Stimulated activated CD4-positive, alpha-beta T cell treated with anti-CD3 and anti-CD28 coated beads, TNF-alpha, amount 100 ng/mL, for 48 hours (primary cell): Measurements from ENCODE around the gene EIF2B2.

ENCODE experiments used
- DNase-seq, 3 donors: peaks; one replicate each; pipeline ENCODE4 v3.0.0-alpha.2; 2020; ENCODE audit warnings: low read depth in 3 of 3

Gene EIF2B2

DNA sequence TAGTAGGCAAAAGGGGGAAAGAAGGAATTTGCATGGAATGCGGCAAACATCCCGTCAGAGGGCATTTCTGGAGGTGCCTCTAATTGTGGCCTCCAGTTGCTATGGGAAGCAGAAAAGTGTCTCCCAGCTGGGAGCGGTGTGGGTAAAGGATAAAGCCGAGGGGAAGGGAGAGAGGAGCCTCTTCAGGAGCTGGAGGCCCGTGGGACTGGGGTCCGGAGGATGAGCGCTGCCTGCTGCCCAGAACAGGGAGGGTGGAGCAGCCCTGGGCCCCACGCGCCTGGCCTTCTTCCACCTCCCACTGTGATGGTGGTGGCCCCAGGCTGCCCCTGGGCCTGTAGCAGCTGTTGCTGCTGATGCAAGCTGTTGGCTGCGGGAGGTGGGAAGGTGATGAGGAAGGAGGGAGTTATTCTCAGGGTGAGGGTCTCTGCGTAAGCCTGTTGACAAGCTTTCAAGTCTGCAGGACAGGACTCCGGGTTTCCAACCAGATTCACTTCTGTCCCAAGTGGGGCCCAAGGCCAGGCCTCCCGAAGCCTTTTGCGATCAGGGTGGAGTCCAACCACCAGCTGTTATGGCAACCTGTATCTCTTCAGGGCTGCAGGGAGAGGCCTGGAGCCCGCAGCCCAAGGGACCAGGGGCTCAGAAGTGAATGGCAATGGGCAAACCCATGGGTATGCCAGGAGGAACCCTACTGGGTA, 28.2 kb upstream of the EIF2B2 start:
- DNase-seq, result no peak

DNA sequence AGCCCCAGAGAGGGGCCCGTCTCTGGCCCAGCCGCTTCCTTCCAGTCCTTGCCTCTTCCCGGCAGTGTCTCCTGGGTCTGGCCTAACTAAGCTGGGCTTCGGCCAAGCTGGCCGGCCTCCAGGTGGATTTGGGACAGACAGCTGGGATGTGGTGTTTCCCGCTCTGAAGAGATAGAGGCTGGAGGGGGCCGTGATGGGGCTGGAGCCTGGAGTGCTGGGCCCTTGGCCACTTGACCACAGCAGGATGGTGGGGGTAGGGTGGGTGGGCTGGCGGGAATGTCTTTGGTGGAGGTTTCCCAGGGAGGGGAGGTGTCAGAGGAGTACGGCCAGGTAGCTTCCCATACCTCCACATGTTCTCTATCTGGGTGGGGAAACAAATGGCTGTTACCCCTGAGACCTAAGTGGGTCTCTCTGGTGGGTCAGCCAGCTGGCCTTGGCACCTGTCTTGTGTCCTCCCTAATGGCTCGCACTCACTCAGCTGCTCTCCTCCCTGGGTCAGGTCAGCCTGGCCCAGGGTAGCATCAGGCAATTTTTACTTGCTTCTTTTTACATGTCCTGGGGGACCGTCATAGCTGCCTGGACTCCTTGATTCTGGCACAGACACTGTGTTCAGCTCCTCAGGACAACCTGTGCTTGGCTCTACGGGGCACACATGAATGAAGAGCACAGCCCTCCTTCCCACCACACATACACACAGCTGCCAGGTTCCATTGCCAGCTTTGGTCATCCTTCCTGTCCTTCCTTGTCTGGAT, 27.5 kb upstream of the EIF2B2 start:
- no peak for DNase-seq

DNA sequence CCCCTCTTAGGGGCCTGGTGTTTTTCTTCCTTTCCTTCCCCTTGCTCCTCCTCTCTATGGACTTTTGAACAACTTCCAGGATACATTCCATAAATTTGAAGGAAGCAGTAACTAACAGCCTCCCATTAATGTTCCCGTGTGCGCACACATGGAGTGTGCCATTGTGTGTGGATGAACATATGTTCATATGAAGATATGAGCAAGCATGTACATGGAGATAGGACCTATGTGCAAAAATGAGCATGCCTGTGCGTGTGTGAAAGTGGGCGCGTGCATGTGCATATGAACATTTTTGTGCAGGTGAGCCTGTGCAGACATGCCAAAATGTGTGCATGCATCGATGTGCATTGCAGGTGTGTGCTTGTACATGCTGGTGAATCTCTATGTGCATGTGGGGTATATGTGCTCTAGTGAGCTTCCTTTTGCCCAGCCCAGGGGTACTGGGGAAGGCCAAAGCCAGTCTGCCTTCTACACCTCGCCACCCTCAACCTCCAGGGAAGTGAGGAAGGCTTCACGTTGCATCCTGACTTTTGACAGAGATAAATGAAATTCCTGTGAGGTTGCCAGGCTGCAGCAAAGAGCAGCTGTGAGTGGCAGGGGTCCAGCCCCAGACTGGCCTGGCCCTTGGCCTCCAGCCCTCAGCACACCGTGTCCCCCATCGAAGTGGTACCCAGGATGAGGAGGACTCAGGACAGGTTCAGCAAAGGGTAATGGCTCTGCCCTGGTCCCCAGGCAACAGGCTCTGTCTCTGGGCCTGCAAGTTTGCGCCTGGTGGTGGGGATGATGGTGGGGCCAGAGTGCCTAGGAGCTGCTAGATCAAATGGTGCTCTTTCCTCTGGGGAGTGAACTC, 26.2 kb upstream of the EIF2B2 start:
- DNase-seq, result no peak

- no peak for DNase-seq
Measured at GRCh38 chr14:74977164-74977900, 25.4 kb upstream of the EIF2B2 start.

DNA sequence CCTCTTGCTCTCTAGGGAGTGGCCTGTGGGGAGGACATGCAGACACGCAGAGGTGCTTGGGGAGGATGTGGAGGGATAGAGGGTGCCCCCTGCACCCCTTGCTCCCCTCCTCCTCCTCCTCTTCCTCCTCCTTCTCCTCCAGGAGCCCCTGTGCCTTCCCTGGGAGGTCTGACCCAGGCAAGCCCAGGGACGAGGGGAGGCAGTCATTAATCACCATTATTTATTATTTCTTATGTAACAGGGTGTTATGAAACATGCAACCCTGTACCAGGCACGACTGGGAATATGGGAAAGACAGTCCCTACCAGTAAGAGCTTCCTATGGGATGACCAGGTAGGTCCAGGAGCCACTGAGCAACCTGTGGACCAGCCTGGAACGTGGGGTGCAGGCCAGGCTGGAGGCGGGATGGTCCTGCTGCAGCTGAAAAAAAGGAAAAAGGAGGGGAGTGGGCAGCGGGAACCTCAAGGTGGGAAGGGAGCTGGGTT, 24.8 kb upstream of the EIF2B2 start:
- DNase-seq, result no peak

- no peak for DNase-seq
Measured at GRCh38 chr14:74978416-74978947, 24.2 kb upstream of the EIF2B2 start.

- DNase-seq, result no peak
Measured at GRCh38 chr14:74979029-74979428, 23.7 kb upstream of the EIF2B2 start.

DNA sequence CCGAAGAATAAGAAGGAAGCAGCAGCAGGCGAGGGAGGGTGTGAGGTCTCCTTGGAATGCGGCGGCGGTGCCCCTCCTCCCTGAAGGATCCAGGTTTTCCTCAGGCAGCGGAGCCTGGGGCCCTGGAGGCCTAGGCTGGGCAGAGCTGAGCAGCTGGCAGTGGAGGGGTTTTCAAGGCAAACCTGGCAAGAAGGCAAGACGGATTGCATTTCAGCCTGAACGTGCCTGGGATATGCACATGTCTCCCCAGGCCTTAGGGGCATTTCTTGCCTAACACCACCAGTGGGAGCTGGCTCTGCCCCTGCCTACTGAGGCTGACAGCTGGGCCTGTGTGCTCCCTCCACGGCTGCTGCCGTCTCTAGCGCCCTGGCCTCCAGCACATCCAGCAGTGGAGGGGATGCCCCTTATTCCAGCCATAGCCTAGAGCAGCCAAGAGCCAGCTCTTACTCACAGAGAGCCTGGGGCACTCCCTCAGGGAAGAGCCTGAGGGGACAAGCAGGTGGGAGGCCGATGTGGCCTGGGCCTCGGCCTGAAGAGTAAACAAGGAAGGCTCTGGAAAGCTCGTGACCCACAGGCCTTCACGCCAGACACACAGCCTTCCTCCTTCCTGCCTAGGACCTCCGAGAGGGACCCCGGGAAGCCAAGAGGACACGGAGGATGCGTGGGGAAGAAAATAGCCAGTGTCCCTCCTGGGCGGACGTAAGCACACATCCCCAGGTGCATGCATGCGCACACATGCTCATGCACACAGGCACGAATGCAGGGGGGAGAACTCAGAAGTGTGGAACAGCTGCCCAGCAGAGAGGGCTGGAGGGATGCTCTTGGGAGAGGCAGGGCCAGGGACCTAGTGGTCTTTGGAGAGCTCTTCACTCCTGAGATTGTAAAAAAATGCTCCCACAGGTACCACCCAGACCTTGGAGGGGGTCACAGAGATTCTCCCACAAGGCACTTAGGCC, 23.0 kb upstream of the EIF2B2 start:
- no peak for DNase-seq

DNA sequence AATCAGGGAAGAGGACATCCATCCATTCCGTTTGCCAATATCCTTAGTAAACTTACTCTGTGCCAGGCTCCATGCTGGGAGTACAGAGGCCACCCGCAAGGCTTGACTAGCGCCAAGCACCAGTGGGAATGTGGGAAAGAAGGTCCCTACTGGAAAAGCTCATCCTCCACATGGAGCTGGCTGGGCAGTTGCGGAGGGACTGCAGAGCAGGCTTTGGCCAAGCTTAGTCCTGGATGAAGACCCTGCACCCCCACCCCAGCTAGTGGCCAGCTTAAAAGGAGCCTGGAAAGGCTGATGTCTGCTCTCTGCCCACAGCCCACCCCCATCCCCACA, 22.4 kb upstream of the EIF2B2 start:
- no peak for DNase-seq

DNA sequence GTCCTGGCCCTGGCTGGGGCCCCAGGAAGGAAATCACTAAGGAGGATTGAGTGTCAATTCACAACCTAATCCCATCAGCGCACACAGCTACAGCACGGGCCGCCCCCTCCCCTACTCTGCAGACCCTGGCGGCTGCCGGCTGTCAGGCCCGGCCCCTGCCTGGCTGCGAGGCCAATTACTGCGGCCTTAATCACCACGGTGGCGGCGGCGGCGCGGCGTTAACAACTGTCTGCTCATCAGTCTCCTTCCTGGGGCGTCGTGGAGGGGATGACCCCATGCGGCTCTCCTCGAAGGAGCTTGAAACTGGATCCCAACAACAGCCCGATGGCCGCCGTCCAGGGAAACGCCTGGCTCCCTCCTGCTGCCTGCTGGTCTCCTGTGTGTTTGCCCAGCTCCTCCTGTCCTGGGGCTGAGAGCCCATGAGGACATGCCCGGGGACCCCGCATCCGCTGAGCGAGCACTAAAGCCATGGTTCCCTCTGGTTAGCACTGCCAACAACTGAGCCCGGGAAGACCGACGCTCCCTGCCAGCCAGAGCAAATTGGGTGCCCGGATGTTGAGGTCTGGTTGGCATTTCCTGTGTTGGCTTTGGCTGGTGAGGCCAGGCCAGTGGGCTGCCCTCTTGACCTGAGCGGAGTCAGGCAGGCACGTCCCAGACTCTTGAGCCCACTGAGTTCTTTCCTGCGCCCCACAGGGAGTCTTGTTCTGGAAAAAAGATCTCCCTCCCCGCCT, 21.8 kb upstream of the EIF2B2 start:
- no peak for DNase-seq

- DNase-seq, result no peak
Measured at GRCh38 chr14:74981462-74981782, 21.3 kb upstream of the EIF2B2 start.

- no peak for DNase-seq
Measured at GRCh38 chr14:74981833-74982232, 20.9 kb upstream of the EIF2B2 start.

DNA sequence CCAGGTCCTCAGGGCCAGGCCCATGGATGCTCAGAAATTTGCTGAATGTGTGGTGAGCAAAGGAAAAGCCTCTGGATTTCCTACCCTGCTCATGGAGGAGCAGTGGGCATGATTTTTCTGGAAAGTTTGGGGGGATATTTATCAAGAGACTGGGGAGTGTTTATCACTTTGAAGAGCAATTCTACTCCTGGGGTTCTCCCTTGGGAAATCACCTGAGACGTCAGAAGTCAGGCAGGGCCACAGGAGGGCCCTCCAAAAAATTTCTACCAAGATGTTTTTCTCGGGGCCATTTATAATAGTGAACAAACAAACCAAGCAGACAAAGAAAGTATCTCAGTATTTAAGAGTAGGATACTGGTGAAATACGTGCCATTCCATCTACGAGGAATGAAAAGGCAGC, 20.1 kb upstream of the EIF2B2 start:
- no peak for DNase-seq

DNA sequence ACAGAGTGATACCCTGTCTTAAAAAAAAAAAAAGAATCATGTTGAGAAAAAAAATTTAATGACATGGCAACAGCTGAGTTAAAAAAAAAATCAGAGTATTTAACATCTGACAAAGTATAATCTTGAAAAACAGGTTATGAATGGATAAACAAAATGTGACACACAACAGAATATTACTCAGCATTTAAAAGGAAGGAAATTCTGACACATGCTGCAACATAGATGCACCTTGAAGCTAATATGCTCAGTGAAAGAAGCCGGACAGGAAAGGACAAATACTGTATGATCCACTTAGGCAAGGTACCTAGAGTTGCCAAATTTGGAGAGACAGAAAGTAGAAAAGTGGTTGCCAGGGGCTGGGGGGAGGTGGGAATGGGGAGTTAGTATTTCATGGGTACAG, 19.4 kb upstream of the EIF2B2 start:
- DNase-seq, result no peak

GRCh38 chr14:74984236-74985027, 18.3 kb upstream of the EIF2B2 start:
- no peak for DNase-seq

DNA sequence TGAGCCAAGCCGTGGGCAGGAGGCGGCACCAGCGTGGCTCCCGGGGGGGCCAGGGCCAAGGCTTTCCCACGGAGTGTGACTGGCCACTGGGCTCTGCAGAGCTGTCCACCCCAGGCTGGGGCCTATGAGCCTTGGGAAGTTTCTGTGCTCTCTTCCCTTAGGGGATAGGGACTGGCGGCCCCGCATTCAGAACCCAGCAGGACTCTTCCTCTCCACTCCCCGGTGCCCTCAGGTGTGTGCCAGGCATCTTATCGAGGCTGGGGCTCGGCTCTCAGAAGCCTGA, 17.8 kb upstream of the EIF2B2 start:
- DNase-seq, result no peak

- no peak for DNase-seq
Measured at GRCh38 chr14:74985806-74986205, 16.9 kb upstream of the EIF2B2 start.

DNA sequence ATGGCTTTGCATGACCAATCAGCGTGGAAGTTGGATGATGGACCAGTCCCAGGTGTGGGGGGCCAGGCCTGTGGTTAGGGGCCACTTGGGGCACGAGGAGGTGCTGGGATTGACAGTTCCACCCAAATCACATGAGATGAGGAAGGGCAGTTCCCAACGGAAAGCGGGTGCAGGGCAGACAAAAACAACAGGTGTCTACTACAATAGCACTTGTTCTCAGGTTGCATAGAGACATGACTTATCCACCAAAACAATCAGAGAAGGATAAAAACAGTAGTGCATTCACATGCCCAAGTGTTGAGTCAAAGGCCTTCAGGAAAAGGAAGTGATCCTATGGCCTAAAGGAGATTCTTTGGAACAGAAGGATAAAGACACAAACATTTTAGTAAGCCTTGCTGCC, 14.6 kb upstream of the EIF2B2 start:
- DNase-seq, result no peak

- no peak for DNase-seq
Measured at GRCh38 chr14:74988993-74989392, 13.7 kb upstream of the EIF2B2 start.
